CD4-positive, alpha-beta T cell (primary cell): ENCODE data around the gene NRXN2. TPM values are rescaled to one million over a fixed set of nuclear protein-coding genes. Genes with fewer than 3 reads are reported as not detected.

ENCODE experiments used
- ATAC-seq: fragments of 200-7000 bp; cut with Tn5 transposase; one replicate; pipeline ENCODE4 v1.10.0; 2022; ENCODE audit warnings: mild to moderate bottlenecking; ENCODE audit not compliant: poor library complexity
- CTCF ChIA-PET: fragments of 350-600 bp; sonication (Branson Sonifier 250); formaldehyde crosslinking; loops from one replicate; lab custom pipeline; 2021; ENCODE audit warnings: antibody characterized with exemption, inconsistent platforms; lab: Charles Lee
- POLR2A ChIA-PET: fragments of 350-600 bp; sonication (Branson Sonifier 250); formaldehyde crosslinking; loops from one replicate; lab custom pipeline; 2021; ENCODE audit warnings: antibody characterized with exemption, inconsistent platforms; lab: Charles Lee
- DNase-seq, 14 experiments: peaks; one replicate each; pipeline ENCODE4 v3.0.0-alpha.2; 2013 to 2020; ENCODE audit warnings: mixed read lengths in 2 of 14
- H3K27ac ChIP-seq, 2 donors: one replicate each; pipeline versions ENCODE4 v1.5.1 to v1.7.0; 2013; ENCODE audit warnings: low read length in 2 of 2, low read depth in 1 of 2, mild to moderate bottlenecking in 1 of 2
- H3K27me3 ChIP-seq, 2 experiments: 1 replicate in 1 of 2; 2 replicates in 1 of 2; pipeline versions ENCODE4 v1.6.1 to v1.7.0; 2013; ENCODE audit warnings: low read length in 2 of 2, control low read depth in 1 of 2, mild to moderate bottlenecking in 1 of 2, moderate library complexity in 1 of 2; ENCODE audit not compliant: insufficient read depth in 2 of 2, control insufficient read depth in 1 of 2
- H3K36me3 ChIP-seq: one replicate; pipeline ENCODE4 v1.6.1; 2013; ENCODE audit warnings: low read length, control low read depth; ENCODE audit not compliant: insufficient read depth
- H3K4me1 ChIP-seq: one replicate; pipeline ENCODE4 v1.6.1; 2013; ENCODE audit warnings: low read length, control low read depth; ENCODE audit not compliant: insufficient read depth
- H3K4me3 ChIP-seq: one replicate; pipeline ENCODE4 v1.5.1; 2013; ENCODE audit warnings: mild to moderate bottlenecking, low read length, moderate library complexity
- H3K9me3 ChIP-seq, 2 experiments: 1 replicate in 1 of 2; 2 replicates in 1 of 2; pipeline versions ENCODE4 v1.6.1 to v1.7.0; 2013; ENCODE audit warnings: low read length in 2 of 2, mild to moderate bottlenecking in 2 of 2, control low read depth in 1 of 2, moderate library complexity in 1 of 2; ENCODE audit not compliant: control insufficient read depth in 1 of 2, insufficient read depth in 1 of 2
- H3K27ac Mint-ChIP-seq: one replicate; pipeline ENCODE4 v1.8.0; 2020; ENCODE audit warnings: mixed read lengths
- H3K27me3 Mint-ChIP-seq: one replicate; pipeline ENCODE4 v1.8.0; 2021; ENCODE audit warnings: mixed read lengths
- H3K36me3 Mint-ChIP-seq: one replicate; pipeline ENCODE4 v1.8.0; 2021; ENCODE audit warnings: low read depth, mixed read lengths
- H3K4me1 Mint-ChIP-seq: one replicate; pipeline ENCODE4 v1.8.0; 2021; ENCODE audit warnings: low read depth, mixed read lengths
- H3K4me3 Mint-ChIP-seq: one replicate; pipeline ENCODE4 v1.8.0; 2020; ENCODE audit warnings: mild to moderate bottlenecking, mixed read lengths
- H3K9me3 Mint-ChIP-seq: one replicate; pipeline ENCODE4 v1.8.0; 2020; ENCODE audit warnings: mixed read lengths
- intact Hi-C, 2 experiments: fragments of 100-400 bp; cut with DNase I in 1 of 2; cut with micrococcal nuclease in 1 of 2; formaldehyde crosslinking; loops; one replicate each; pipeline versions ENCODE4 v1.15.1 to v1.9.0; 2023 to 2025; cut with DNase I, micrococcal nuclease
- total RNA-seq, 174 experiments: library from RNA in 2 of 174; stranded (reverse) in 2 of 174; gene quantifications; one replicate each; pipeline ENCODE4 v1.2.3 and lab custom pipeline; 2021 to 2026
- TF ChIP-seq, protein P1 (sequence below): fragments of 200-600 bp; IDR thresholded peaks from one replicate; pipeline ENCODE4 v1.8.0; 2022; ENCODE audit warnings: antibody characterized with exemption, mild to moderate bottlenecking

NRXN2 gene
- total RNA-seq, 2 experiments from 2014 or later, result 0.05 to 0.31 TPM

- H3K4me1 Mint-ChIP-seq, result peaks cover 6% of the 10 kb centered on the region
- Histone ChIP-seq H3K27ac (no peak overlapping the region), H3K36me3 (no peaks in the 10 kb centered on the region), H3K4me1 (no peaks in the 10 kb centered on the region), H3K4me3 (no peak overlapping the region), H3K9me3 (no peaks in the 10 kb centered on the region), H3K27me3 (no peaks in the 10 kb centered on the region)
- POLR2A ChIA-PET, result no interaction called here
- H3K9me3 Mint-ChIP-seq, result no peaks in the 10 kb centered on the region
- intact Hi-C loops, result no loop called here
- no peak for DNase-seq
- CTCF ChIA-PET, result no interaction called here
- TF ChIP-seq, protein P1, sequence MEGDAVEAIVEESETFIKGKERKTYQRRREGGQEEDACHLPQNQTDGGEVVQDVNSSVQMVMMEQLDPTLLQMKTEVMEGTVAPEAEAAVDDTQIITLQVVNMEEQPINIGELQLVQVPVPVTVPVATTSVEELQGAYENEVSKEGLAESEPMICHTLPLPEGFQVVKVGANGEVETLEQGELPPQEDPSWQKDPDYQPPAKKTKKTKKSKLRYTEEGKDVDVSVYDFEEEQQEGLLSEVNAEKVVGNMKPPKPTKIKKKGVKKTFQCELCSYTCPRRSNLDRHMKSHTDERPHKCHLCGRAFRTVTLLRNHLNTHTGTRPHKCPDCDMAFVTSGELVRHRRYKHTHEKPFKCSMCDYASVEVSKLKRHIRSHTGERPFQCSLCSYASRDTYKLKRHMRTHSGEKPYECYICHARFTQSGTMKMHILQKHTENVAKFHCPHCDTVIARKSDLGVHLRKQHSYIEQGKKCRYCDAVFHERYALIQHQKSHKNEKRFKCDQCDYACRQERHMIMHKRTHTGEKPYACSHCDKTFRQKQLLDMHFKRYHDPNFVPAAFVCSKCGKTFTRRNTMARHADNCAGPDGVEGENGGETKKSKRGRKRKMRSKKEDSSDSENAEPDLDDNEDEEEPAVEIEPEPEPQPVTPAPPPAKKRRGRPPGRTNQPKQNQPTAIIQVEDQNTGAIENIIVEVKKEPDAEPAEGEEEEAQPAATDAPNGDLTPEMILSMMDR, result no peak
- no peaks in the 10 kb centered on the region for H3K27me3 Mint-ChIP-seq
- no peak overlapping the region for H3K4me3 Mint-ChIP-seq
- no peak for ATAC-seq
- no peak overlapping the region for H3K27ac Mint-ChIP-seq
- H3K36me3 Mint-ChIP-seq, result no peaks in the 10 kb centered on the region
These were observed 158.6 kb downstream of the NRXN2 start for GRCh38 chr11:64564419-64564818.

DNA sequence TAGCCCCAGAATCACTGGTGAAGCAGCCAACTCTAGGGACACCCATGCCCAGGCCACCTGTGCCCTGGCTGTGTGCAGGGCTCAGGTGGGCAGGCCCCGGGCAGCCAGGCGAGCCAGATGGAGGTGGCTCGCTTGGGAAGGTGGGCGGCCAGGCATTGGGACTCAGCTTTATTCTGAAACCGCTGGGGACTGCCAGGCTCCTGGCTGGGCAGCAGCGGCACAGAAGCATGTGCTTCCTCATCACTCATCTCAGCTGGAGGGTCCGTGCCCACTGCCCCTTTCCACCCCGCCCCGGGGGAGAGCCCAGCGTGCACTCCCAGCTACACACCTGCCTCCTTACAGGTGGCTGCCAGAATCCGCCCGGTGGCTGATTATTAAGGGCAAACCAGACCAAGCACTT lies 159.0 kb downstream of the NRXN2 start:
- Histone ChIP-seq H3K27ac (no peak overlapping the region), H3K9me3 (no peaks in the 10 kb centered on the region), H3K36me3 (no peaks in the 10 kb centered on the region), H3K4me3 (no peak overlapping the region), H3K4me1 (no peaks in the 10 kb centered on the region), H3K27me3 (no peaks in the 10 kb centered on the region)
- no peak for DNase-seq
- ChIA-PET CTCF (no interaction called here), POLR2A (no interaction called here)
- Mint-ChIP-seq H3K36me3 (no peaks in the 10 kb centered on the region), H3K4me3 (no peak overlapping the region), H3K27me3 (no peaks in the 10 kb centered on the region), H3K9me3 (no peaks in the 10 kb centered on the region), H3K4me1 (peaks cover 6% of the 10 kb centered on the region), H3K27ac (no peak overlapping the region)
- intact Hi-C loops, result no loop called here
- TF ChIP-seq, protein P1, result no peak
- no peak for ATAC-seq

DNA sequence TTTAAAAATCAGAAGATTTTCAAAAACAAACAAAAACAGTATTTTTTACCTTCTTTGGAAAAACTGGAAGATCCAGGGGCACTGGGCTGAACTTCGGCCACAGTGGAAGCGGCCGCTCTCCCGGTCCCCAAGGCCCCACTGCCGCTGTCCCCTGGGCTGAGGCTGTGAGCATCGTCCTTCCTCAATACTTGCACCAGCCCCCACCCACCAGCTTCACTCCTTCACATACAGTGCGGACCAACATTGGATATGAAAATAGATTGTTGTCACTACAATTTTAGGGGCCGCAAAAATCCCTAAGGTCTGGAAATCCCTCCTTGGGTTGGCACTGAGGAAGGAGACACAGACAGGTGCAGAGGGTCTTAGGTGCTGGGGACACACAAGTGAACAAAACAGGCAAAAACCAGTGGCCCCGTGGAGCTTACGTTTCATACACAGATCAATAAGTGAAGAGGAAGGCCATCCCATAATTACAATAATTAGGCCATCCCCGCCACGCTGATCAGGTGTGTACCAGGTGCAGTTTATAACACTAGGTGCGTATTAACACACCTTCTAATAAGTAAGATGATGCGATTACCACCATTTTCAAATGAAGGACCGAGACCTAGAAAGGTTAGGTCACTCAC lies 160.2 kb downstream of the NRXN2 start:
- Mint-ChIP-seq H3K36me3 (no peaks in the 10 kb centered on the region), H3K9me3 (no peaks in the 10 kb centered on the region), H3K27me3 (no peaks in the 10 kb centered on the region), H3K4me1 (peaks cover 6% of the 10 kb centered on the region), H3K27ac (no peak overlapping the region), H3K4me3 (no peak overlapping the region)
- ATAC-seq (no peak), DNase-seq (no peak)
- ChIA-PET POLR2A (no interaction called here), CTCF (interaction anchor here (0.6 kb wide), 1 partner anchor 175 kb away, joined by 3 read pairs; no protein-coding TSS in a partner anchor)
- Histone ChIP-seq H3K27ac (no peak overlapping the region), H3K4me3 (no peak overlapping the region), H3K4me1 (no peaks in the 10 kb centered on the region), H3K27me3 (no peaks in the 10 kb centered on the region), H3K36me3 (no peaks in the 10 kb centered on the region), H3K9me3 (no peaks in the 10 kb centered on the region)
- intact Hi-C loops, result no loop called here
- TF ChIP-seq, protein P1, result no peak
